RWPE2 (cell line): Measurements from ENCODE around the gene CDCA5.

ENCODE experiments used
- ATAC-seq: fragments of 200-7000 bp; cut with Tn5 transposase; 3 replicates; pipeline ENCODE4 v1.9.1; 2021; ENCODE audit warnings: low read depth
- DNase-seq: peaks from one replicate; pipeline ENCODE4 v3.0.0-alpha.2; 2020; ENCODE audit warnings: low spot score
- H3K27ac ChIP-seq: fragments of 450-650 bp; 2 replicates; pipeline ENCODE4 v1.5.1; 2017; ENCODE audit warnings: mild to moderate bottlenecking; ENCODE audit not compliant: poor library complexity, severe bottlenecking
- H3K27me3 ChIP-seq: fragments of 250-450 bp; sonication (Bioruptor Pico); 2 replicates; pipeline ENCODE4 v1.5.1; 2021; ENCODE audit warnings: mild to moderate bottlenecking, moderate library complexity; ENCODE audit not compliant: insufficient read depth, poor library complexity, severe bottlenecking
- H3K36me3 ChIP-seq: fragments of 250-450 bp; sonication (Bioruptor Pico); 2 replicates; pipeline ENCODE4 v1.5.1; 2020; ENCODE audit warnings: low read depth, mild to moderate bottlenecking, moderate library complexity
- H3K4me1 ChIP-seq: fragments of 250-450 bp; sonication (Bioruptor Pico); 2 replicates; pipeline ENCODE4 v1.5.1; 2021; ENCODE audit warnings: mild to moderate bottlenecking, moderate library complexity; ENCODE audit not compliant: insufficient read depth, poor library complexity, severe bottlenecking
- H3K4me3 ChIP-seq: fragments of 250-450 bp; sonication (Bioruptor Pico); 2 replicates; pipeline ENCODE4 v1.5.1; 2021; ENCODE audit warnings: mild to moderate bottlenecking, moderate library complexity; ENCODE audit not compliant: severe bottlenecking
- H3K9me3 ChIP-seq: fragments of 250-450 bp; sonication (Bioruptor Pico); 2 replicates; pipeline ENCODE4 v1.5.1; 2021; ENCODE audit warnings: mild to moderate bottlenecking, moderate library complexity; ENCODE audit not compliant: severe bottlenecking
- TF ChIP-seq, protein P1 (sequence below): fragments of 450-650 bp; IDR thresholded peaks from one replicate; pipeline ENCODE4 v1.5.1; 2017; ENCODE audit warnings: mild to moderate bottlenecking, moderate library complexity; ENCODE audit not compliant: poor library complexity, severe bottlenecking

The CDCA5 gene

GRCh38 chr11:65065851-65066250 lies 18.0 kb downstream of the CDCA5 start:
- ATAC-seq = no peak
- no peak overlapping the region for H3K27ac ChIP-seq

GRCh38 chr11:65064847-65065240 lies 19.0 kb downstream of the CDCA5 start:
- DNase-seq (no peak), ATAC-seq (no peak)
- TF ChIP-seq, protein P1, sequence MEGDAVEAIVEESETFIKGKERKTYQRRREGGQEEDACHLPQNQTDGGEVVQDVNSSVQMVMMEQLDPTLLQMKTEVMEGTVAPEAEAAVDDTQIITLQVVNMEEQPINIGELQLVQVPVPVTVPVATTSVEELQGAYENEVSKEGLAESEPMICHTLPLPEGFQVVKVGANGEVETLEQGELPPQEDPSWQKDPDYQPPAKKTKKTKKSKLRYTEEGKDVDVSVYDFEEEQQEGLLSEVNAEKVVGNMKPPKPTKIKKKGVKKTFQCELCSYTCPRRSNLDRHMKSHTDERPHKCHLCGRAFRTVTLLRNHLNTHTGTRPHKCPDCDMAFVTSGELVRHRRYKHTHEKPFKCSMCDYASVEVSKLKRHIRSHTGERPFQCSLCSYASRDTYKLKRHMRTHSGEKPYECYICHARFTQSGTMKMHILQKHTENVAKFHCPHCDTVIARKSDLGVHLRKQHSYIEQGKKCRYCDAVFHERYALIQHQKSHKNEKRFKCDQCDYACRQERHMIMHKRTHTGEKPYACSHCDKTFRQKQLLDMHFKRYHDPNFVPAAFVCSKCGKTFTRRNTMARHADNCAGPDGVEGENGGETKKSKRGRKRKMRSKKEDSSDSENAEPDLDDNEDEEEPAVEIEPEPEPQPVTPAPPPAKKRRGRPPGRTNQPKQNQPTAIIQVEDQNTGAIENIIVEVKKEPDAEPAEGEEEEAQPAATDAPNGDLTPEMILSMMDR = no peak
- no peaks in the 10 kb centered on the region for H3K4me1 ChIP-seq
- no peaks in the 10 kb centered on the region for H3K9me3 ChIP-seq
- H3K4me3 ChIP-seq = no peak overlapping the region
- no peaks in the 10 kb centered on the region for H3K36me3 ChIP-seq
- H3K27me3 ChIP-seq = no peaks in the 10 kb centered on the region
- no peak overlapping the region for H3K27ac ChIP-seq

More at GRCh38 chr11:65065851-65066250, 18.0 kb downstream of the CDCA5 start:
- Histone ChIP-seq H3K4me3 (no peak overlapping the region), H3K36me3 (no peaks in the 10 kb centered on the region), H3K4me1 (no peaks in the 10 kb centered on the region), H3K27me3 (no peaks in the 10 kb centered on the region), H3K9me3 (no peaks in the 10 kb centered on the region)
- TF ChIP-seq, protein P1 = no peak
- DNase-seq = no peak

GRCh38 chr11:65063532-65063931 lies 20.3 kb downstream of the CDCA5 start:
- TF ChIP-seq, protein P1 = no peak
- Histone ChIP-seq H3K9me3 (no peaks in the 10 kb centered on the region), H3K27me3 (no peaks in the 10 kb centered on the region), H3K27ac (no peak overlapping the region), H3K36me3 (no peaks in the 10 kb centered on the region), H3K4me3 (no peak overlapping the region), H3K4me1 (no peaks in the 10 kb centered on the region)
- DNase-seq (no peak), ATAC-seq (peak; percentile 24; the same call in 1 of the 3 replicates)

- ATAC-seq = peak; percentile 28; the same call in 1 of the 3 replicates
- TF ChIP-seq, protein P1 = peak; percentile 27
- Histone ChIP-seq H3K27ac (no peak overlapping the region), H3K36me3 (no peaks in the 10 kb centered on the region), H3K4me3 (no peak overlapping the region), H3K27me3 (no peaks in the 10 kb centered on the region), H3K4me1 (no peaks in the 10 kb centered on the region), H3K9me3 (no peaks in the 10 kb centered on the region)
- DNase-seq = no peak
Measured at GRCh38 chr11:65060913-65061408, 22.9 kb downstream of the CDCA5 start.

DNA sequence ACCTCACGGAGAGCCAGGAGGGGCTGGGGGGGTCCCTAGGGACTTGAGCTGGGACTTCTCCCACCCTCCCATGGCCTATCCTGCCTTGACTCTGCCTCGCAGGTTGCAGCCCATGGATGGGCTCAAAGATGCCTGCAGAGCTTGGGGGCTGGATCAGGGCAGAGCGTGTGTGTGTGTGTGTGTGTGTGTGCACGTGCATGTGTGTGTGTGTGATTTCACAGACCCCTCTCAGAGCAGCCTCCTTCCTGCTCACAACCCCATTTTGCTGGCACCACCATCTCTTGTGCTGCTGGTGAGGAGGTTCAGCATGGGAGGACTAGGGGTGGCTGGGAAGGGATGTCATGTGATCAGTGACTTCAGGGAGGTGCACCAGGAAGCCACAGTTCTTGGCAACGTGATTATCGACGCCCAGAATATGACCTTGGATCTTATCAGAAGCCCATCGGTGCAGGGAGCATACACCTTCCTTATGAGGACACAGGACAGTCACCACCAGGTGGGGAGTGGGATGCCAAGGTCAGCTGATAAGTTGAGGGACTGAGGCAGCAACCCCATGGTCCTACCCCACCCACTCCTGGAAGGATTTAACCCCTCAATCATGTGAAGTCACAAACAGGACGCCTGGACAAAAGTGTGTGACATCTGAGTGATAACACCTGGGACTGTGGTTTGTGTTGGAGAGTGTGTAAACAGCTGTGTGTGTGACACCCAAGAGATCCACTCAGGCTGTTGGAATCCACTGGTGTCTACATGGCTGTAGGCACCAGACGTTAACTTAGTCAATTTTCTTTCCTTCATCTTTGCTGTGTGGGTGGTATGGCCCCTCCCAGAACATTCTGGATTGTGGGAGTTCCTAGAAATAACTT lies 23.6 kb downstream of the CDCA5 start:
- TF ChIP-seq, protein P1 = no peak
- H3K36me3 ChIP-seq = no peaks in the 10 kb centered on the region
- no peak overlapping the region for H3K27ac ChIP-seq
- H3K9me3 ChIP-seq = no peaks in the 10 kb centered on the region
- DNase-seq (no peak), ATAC-seq (no peak)
- no peaks in the 10 kb centered on the region for H3K4me1 ChIP-seq
- no peak overlapping the region for H3K4me3 ChIP-seq
- no peaks in the 10 kb centered on the region for H3K27me3 ChIP-seq
